NK-92 treated with Interleukin-12 subunit alpha and Interleukin-12 subunit beta, amount 100 ng/mL, for 24 hours (cell line): Measurements from ENCODE around the gene SRRM2.
A peak's percentile ranks its signal among the peaks of the same experiment; 100 is the strongest.
"Not testable (repeated sequence)": the region's sequence is repeated elsewhere in the genome, so short reads cannot be mapped to it uniquely, and the experiment has no call there.

ENCODE experiments used
- DNase-seq: peaks from one replicate; lab custom pipeline; 2025; lab: John Stamatoyannopoulos, UW

The SRRM2 gene

DNA sequence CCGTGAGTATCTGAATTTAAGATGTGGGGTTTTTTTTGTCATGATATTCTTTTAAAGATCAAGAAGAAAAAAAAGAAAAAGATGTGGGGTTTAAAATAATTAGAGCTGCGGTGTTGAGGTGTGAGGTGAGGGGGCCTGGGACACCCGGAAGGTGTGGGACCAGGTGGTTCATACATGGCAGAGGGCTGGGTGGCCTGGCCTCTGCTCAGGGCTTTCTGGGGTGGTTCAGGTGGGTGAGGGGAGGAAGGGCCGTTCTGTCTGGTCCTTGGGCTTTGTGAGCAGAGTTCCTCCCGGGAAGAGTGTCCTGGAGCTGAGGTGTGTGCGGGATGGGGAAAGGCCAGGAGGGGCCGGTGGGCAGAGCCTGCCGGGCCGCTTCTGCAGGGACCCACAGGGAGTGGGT is 37.4 kb upstream of the SRRM2 start:
- no peak for DNase-seq

DNA sequence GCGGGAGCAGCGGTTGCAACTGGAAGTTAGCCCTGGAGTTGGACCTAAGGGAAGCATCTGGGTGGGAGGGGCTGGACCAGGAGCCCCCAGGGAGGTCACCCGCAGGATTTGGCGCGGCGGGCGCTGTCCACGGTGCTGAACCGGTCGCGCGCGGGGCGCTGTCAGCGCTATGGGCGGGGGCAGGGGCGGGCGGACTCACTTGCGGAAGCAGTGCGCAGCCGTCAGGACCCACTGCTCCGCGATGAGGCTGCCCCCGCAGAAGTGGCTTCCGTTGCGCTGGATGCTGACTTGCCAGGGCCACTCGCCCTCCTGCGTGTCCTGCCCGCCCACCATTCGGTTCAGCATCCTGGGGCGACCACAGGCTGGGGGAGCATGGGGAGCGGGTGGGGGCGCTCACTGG is 36.9 kb upstream of the SRRM2 start:
- no peak for DNase-seq

DNA sequence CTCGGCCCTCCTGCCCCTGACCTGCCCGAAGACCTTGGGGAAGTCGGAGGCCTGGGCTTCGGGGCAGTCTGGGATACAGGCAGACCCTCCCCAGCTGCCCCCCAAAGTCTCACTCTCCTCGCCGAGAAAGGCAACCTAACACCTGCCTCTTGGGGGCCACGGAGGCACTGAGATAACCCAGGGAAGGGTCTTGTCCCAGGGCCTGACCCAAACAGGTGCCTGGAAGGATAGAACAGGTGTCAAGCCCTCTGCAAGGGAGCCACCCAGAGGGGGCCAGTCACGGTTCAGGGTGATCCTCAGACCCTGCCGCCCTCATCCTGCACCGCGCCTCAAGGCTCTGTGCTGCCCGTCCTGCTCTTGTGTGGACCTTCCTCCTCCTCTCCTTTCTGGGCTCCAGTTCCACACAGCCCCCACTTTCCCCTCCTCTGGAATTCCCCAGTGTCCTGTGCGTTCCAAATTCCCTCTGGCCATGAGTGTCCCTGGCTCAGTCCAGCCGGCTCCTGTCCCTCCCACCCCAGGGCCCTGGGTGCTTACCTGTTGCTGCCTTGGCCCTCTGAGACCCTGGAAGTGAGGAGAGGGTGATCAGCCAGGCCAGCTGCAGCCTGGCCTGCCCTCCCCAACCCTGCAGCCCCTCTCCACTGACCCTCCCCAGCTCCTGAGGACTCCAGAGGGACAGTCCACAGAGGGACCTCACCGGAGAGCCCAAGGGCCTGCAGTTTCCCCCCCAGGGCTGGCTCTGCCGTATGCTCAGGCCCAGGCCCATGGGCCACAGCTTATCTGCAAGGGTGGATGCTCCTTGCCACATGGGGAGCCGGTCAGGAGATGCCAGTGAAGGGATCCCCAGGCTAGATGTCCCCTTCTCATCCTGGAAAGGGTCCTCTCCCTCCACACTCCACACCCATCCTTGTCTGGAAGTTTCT is 36.2 kb upstream of the SRRM2 start:
- DNase-seq = no peak

DNA sequence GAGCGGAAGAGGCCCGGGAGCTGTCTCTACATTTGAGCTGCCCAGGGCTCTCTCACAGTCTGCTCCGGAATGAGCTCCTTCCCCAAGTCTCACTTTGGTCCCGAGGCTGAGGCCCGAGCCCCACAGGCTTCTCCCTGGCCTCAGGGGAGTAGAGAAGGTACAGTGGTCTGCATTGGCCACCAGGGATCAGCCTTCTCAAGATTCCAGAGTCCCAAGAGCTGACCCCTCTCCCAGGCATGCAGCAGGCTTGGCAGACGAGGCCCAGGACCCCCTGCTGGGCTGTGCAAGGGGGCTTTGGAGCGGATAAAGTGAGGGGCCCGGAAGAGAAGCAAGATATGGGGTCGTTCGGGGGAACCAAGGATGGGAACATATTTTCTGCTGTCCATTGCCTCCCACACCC is 35.5 kb upstream of the SRRM2 start:
- DNase-seq = no peak

DNA sequence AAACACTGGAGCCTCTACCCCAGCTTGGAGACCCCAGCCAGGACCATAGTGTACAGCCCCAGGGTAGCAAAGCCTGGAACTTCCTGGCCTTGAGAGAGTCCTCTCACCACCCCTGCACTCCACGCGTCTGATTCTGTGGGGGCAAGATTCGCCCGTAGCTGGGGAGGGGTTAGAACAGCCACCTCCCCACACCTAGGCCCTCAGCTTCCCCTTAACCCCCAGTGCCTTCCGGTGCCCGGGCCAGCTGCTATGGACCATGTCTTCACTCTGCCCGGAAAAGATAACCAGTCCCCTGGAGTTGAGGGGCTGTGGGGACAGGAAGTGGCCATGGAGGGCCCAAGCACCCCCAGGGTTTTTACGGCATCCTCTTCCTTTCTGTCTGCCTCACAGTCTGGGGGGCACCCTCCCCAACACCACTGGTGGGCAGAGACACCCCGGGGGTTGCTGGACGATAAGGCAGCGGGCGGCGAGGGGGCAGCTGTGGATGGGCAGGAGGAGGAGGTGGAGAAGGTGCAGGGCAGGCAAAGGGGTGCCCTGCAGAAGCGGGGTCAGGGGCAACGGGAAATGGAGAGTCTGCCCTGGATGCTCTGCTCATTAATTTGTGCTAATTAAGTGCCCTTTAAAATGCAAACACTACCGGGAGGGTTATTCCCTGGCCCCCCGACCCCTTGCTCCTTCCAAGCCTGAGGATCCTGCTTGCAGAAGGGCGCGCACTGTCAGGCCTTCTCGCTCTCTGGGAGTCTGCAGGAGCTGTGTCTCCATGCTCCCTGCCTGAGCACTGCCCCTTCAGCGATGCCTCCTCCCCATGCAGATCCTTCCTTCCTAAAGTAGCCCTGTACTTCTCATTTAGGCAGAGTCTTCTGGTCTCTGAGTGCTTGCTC is 34.8 kb upstream of the SRRM2 start:
- no peak for DNase-seq

DNA sequence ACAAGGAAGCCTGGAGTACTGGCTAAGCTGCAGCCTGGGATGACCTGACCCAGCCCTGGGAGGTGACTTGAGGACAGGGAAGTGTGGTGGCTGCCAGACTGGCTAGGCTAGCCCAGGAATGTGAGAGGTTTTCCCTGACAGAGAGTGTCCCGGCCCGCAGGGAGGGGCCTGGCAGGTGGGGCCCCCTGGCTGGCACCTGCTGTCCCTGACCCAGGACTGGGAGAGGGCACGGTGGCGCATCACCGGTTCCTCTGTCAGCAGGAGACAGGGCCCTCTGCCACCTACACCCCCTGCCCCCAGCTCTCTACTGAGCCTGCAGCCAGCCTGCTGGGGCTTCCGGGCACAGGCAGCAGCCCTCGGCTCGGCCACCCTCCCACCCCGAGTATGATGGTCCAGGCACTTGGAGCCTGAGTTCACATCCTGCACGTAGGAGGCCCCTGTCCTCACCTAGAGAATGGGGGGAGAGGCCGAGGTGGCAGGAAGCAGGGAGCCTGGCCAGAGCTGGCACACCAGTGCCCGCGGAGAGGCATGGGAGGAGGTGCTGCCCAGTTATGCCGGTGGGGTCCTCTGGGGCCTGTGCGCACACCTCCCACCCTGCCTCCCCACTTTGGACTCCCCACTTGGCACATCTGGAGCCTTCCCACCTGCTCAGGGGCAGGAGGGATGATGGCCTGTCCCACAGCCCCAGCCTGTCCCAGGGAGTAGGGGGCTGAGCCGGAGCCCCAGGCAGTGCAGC is 32.9 kb upstream of the SRRM2 start:
- DNase-seq = no peak

DNA sequence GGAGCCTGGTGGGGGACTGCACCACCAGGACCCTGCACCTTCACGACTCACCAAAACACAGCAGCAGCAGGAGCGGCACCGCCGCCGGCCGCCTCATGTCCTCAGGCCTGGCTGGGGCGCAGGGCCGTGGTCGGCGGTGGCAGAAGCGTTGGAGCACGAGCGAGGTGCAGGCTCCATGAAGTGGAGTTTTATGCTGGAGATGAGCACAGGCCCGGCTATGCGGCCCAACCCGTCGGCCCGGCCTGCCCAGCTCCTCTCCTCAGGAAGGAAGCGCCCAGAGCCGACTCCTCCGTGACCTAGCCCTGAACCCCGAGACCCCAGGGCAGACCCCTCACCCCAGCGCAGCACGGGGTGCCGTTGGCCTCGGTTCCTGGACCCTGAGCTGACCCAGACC is 32.4 kb upstream of the SRRM2 start, which contains the start of gene PRSS27:
TSS of gene PRSS27 (minus strand) at position 161 of the 394 bp plus-strand sequence. CDS start at position 97, 64 bp downstream.
- no peak for DNase-seq

DNA sequence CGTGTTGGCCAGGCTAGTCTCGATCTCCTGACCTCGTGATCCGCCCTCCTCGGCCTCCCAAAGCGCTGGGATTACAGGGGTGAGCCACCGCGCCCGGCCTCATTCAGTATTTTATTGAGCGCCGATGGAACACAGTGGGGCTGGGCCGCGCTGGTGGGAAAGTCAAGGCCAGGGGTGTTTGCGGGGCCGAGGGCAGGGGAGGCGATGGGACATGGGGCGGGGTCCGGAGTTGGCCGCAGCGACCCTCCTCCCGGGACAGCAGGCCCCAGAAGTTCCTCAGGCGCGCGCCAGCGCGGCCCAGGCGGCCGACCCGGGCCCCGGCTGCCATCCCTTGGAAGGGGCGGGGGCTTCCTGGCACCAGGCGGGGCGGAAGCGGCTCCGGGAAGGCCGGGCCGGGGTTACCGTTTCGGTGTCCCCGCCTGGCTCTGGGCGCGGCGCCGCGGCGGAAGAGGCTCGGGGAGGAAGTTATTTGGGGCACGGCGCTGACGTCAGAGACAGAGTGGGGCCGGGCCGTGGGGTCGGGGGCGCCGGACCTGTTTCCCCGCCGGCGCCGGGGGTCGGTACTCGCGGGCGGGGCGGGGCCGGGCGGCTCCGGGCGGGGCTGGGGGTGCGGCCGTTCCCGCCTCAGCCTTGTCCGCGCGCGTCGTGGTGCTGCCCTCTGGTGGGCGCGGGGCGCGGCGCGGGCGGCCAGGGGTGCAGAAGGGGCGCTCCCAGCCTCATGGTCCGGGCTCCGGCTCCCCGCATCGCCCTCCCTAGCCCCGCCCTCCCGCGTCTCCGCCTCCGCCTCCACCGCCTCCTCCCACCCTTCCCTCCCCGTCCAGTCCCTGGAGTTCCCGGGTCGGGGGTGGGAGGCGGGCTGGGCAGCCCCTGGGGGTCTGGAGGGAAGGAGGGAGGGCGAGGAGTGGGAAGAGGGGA is 31.5 kb upstream of the SRRM2 start:
- peak; percentile 86 for DNase-seq

DNA sequence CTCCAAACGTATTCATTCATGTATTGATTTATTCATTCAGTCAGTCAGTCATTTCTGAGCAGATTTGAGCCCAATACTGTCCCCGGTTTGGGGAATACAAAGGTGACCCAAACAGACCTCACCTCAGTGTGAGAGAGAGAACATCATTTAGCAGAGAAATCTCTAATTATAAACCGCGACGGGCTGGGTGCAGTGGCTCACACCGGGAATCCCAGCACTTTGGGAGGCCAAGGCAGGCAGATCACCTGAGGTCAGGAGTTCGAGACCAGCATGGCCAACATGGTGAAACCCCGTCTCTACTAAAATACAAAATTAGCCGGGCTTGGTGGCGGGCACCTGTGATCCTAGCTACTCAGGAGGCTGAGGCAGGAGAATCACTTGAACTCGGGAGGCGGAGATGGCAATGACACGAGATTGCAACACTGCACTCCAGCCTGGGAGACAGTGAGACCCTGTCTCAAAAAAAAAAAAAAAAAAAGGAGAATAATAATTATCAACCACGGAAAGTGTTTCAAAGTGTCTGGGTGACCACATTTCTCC is 30.7 kb upstream of the SRRM2 start:
- not testable (repeated sequence) for DNase-seq

DNA sequence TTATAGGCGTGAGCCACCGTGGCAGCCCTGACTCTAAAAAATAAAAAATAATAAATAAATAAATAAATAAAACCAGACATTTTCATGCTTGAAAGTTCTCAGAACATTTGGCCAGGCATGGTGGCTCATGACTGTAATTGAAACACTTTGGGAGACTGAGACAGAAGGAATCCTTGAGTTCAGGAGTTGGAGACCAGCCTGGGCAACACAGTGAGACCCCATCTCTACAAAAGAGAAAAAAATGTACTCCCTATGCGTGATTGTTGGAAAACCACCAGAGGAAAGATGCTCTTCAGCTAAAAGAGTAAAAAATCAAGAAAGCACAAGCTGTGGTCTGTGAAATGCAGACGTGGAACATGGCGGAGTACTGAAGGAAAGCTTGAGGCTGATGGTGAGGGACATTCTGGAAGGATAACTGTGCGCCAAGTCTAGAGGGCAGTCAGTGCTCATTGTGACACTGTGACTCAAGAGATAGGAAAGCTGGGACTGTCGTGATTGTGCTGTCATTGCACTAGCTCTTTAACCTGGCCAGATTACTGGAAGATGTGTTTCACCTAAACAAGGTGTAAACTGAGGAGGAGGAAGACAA is 28.3 kb upstream of the SRRM2 start:
- DNase-seq = no peak

DNA sequence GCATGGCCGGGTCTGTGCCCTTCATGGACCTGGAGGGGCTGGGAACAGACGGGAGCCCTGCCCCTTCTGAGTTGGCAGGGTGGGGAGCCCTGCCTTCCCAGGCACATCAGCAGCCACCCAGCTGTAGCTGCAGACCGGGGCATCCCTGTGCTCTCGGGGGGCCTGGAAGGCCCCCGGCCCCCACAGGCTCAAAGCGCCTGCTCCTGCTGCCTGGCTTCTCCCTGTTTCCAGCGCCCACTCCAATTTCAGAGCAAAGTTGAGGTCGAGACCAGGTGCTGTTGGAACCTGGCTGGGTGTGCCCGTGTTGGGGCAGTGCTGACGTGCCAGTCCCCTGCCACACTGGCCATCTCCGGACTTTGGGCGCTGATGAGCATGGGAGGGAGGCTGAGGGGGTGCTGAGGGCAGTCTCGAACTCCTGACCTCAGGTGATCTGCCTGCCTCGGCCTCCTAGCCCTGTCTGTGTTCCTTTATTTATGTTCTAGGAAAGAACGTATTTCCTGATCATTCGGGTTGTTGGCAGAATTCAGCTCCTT is 27.6 kb upstream of the SRRM2 start:
- DNase-seq = no peak

DNA sequence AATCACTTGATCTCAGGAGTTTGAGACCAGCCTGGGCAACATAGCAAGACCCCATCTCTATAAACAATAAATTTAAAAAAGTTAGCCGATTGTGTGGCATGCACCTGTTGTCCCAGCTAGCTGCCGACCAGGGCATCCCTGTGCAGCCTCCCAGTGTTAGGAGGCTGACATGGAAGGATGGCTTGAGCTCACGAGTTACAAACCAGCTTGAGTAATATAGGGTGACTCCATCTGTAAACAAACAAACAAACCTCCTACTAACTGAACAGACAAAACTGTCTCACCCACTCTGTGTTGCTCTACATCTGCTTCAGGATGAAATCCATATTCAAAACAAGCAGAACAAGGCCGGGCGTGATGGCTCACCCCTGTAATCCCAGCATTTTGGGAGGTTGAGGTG is 25.5 kb upstream of the SRRM2 start:
- no peak for DNase-seq

DNA sequence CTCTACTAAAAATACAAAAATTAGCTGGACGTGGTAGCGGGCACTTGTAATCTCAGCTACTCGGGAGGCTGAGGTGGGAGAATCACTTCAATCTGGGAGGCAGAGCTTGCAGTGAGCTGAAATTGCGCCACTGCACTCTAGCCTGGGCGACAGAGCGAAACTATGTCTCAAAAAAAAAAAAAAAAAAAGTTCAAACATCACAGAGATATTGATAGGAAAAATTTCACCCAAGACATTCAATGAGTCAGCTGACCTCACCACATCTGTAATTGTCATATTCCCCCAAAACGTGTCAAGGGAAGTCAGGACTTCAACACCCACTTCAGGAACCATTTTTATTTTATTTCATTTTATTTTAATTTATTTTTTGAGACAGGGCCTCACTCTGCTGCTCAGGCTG is 24.4 kb upstream of the SRRM2 start:
- DNase-seq = no peak

DNA sequence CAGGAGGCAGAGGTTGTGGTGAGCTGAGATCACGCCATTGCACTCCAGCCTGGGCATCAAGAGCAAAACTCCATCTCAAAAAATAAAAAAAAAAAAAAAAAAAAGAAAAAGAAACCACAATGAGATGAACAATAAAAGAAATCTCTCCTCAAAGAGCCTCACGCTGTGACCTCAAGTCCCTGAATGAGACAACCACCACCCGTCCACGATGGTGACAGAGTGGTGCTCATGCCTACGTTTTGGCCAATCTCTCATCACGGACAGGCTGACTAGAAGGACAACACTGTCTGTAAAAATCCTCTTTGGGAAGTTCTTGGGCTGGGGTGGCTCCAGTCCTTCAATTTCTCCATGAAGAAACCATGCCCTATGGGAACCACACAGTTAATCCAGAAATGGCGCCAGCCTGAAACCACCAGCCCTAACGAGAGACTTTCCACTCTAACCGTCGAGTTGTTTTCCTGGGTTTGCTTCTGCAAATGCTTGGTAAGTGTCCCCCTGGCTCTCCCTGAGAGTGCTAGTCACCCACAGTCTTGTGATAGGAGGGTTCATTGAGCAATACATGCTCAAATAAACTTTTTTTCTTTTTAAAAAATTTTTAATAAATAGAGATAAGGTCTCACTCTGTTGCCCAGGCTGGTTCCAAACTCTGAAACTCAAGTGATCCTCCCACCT is 17.5 kb upstream of the SRRM2 start:
- DNase-seq = no peak

DNA sequence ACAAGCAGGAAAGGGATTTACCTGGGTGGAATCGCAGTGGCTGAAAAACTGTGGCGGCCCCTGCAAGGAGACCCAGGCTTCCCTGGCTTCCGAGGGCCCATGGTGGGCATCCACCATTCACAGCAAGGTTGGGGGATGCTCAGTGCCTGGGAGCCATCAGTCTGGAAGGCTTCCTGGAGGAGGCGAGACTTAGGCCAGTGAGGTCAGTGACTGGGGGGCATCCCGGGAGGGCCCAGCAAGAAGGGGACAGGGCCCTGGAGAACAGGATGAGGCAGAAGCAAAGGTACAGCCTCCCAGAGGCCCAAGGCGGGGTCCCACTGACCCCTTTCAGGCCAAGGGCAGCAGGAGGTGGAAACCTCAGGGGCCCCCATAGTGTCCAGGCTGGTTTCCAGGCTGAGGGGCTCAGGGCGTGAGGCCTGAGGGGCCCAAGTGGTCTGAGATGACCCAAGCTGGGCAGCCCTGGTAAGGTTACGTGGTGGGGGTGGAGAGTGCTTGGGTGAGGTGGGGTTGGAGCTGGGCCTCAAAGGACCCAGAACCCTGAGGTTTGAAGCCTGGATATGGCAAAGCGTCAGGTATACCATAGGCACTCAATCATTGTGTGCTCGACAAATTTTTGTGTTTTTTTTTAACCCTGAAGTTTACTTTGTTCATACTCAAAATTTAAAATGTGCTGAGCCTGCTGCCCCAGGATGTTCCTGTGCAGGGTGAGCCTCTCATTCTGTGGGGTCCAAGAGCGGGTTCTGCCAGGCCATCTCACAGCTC is 15.8 kb upstream of the SRRM2 start:
- DNase-seq = no peak

DNA sequence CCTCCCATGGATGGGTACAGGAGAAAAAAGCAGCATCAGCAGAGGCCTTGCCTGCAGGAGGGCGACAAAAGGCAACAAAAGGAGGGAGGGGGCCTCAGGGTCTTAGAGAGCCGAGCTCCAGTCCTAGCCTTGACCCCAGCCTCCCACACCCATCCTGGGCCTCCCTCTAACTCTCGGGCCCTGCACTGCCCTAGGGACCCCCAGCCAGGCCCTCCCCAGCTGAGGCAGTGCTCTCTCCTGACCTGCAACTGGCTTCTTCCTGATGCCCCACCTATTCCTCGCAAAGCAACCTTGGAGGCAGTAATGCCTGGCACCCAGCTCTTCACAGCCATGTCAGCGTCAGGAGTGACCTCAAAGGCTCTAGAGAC is 15.2 kb upstream of the SRRM2 start:
- DNase-seq = no peak

DNA sequence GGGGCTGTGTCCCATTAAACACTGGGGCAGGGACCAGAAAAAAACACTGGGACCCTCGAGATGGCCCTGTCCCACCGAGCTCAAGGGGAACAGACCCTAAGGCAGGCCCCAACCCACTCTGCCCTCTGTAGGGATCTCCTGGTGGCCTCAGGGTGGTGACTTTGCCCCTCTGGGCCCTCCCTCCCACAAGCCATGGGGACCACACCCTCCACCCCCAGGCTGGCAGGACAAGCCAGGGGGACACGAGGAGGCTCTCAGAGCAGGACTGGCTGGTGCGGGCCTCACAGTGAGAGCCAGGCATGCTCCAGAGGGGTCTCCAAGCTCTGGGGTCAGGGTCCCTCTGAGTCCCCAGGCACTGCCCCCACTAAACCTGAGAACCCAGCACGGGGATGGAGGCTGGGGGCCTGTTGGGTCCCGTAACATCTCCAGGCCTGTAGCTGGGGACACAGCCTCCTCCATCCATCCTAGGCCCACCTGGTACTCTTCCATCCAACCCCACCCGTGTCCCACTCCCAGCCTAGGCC is 14.5 kb upstream of the SRRM2 start:
- DNase-seq = no peak

DNA sequence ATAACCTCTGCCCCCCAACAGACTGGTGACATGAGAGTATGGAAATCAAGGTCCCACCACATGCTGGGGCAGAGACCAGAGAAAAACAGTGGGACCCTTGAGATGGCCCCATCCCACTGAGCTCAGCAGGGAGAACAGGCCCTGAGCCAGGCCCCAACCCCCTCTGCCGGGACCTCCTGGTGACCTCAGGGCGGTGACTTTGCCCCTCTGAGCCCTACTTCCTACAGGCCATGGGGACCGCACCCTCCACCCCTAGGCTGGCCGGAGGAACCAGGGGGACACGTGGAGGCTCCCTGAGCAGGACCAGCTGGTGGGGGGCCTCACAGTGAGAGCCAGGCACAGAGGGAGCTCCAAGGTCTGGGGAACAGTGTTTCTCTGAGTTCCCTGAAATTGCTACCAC is 13.8 kb upstream of the SRRM2 start:
- DNase-seq = no peak
